IMR-90 (cell line): ENCODE results near the gene PBX3.

Source experiments
- CEBPB ChIP-seq: IDR thresholded peaks from 2 replicates; pipeline ENCODE4 v1.6.1; 2012; ENCODE audit warnings: low read depth, low read length, improper control_type of control experiment
- MAZ ChIP-seq: IDR thresholded peaks from 2 replicates; pipeline ENCODE4 v1.6.1; 2012; ENCODE audit warnings: low read depth, mild to moderate bottlenecking, low read length, improper control_type of control experiment, moderate library complexity, borderline replicate concordance
- MXI1 ChIP-seq: IDR thresholded peaks from 2 replicates; pipeline ENCODE4 v1.6.1; 2012; ENCODE audit warnings: low read depth, mild to moderate bottlenecking, low read length, moderate library complexity, borderline replicate concordance
- POLR2A ChIP-seq: IDR thresholded peaks from 2 replicates; pipeline ENCODE4 v1.6.1; 2012; ENCODE audit warnings: mild to moderate bottlenecking, low read depth, low read length
- RAD21 ChIP-seq: IDR thresholded peaks from 2 replicates; pipeline ENCODE4 v1.6.1; 2012; ENCODE audit warnings: low read length, improper control_type of control experiment
- RFX5 ChIP-seq: IDR thresholded peaks from 2 replicates; pipeline ENCODE4 v1.8.0; 2012; ENCODE audit warnings: low read depth, mild to moderate bottlenecking, low read length, moderate library complexity
- TF ChIP-seq, protein P1 (sequence below): conservative IDR thresholded peaks from 2 replicates; pipeline ENCODE4 v1.5.1; 2012; ENCODE audit warnings: mild to moderate bottlenecking, low read depth, low read length, improper control_type of control experiment
- TF ChIP-seq, protein P2 (sequence below): fragments of 150-350 bp; IDR thresholded peaks from 2 replicates; pipeline ENCODE4 v1.6.1; 2017; ENCODE audit warnings: mild to moderate bottlenecking, antibody characterized with exemption, low read length, low read depth
- TF ChIP-seq, protein P3 (sequence below): fragments of 150-350 bp; IDR thresholded peaks from 2 replicates; pipeline ENCODE4 v1.6.1; 2016; ENCODE audit warnings: low read depth, mild to moderate bottlenecking, low read length, moderate library complexity, borderline replicate concordance

DNA sequence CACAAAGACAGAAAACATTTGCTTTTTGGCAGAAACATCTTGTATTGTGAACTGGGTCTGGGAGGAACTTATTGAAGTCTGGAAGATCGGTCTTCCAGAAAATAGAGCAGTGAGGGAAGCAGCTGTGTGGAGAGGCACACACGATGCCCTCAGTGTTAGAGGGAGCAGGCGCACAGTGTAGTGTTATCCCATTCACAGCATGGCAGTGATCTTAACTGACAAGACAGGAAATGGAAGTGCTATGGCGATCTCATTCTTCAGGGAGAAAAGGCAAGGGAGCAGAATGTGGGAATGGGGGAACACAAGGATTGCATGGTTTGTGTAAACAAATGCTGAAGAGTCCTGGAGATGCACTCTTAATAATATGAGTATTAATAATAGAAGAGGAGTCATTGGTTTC, 161.0 kb downstream of the PBX3 start:
- TF ChIP-seq, protein P1, sequence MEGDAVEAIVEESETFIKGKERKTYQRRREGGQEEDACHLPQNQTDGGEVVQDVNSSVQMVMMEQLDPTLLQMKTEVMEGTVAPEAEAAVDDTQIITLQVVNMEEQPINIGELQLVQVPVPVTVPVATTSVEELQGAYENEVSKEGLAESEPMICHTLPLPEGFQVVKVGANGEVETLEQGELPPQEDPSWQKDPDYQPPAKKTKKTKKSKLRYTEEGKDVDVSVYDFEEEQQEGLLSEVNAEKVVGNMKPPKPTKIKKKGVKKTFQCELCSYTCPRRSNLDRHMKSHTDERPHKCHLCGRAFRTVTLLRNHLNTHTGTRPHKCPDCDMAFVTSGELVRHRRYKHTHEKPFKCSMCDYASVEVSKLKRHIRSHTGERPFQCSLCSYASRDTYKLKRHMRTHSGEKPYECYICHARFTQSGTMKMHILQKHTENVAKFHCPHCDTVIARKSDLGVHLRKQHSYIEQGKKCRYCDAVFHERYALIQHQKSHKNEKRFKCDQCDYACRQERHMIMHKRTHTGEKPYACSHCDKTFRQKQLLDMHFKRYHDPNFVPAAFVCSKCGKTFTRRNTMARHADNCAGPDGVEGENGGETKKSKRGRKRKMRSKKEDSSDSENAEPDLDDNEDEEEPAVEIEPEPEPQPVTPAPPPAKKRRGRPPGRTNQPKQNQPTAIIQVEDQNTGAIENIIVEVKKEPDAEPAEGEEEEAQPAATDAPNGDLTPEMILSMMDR = no peak
- TF ChIP-seq POLR2A (no peak), MAZ (no peak), CEBPB (no peak), RAD21 (no peak), MXI1 (no peak), RFX5 (no peak)
- TF ChIP-seq, protein P2, sequence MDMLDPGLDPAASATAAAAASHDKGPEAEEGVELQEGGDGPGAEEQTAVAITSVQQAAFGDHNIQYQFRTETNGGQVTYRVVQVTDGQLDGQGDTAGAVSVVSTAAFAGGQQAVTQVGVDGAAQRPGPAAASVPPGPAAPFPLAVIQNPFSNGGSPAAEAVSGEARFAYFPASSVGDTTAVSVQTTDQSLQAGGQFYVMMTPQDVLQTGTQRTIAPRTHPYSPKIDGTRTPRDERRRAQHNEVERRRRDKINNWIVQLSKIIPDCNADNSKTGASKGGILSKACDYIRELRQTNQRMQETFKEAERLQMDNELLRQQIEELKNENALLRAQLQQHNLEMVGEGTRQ = no peak
- TF ChIP-seq, protein P3, sequence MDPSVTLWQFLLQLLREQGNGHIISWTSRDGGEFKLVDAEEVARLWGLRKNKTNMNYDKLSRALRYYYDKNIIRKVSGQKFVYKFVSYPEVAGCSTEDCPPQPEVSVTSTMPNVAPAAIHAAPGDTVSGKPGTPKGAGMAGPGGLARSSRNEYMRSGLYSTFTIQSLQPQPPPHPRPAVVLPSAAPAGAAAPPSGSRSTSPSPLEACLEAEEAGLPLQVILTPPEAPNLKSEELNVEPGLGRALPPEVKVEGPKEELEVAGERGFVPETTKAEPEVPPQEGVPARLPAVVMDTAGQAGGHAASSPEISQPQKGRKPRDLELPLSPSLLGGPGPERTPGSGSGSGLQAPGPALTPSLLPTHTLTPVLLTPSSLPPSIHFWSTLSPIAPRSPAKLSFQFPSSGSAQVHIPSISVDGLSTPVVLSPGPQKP = no peak
